Measurements from ENCODE around the gene MAD1L1.

DNA sequence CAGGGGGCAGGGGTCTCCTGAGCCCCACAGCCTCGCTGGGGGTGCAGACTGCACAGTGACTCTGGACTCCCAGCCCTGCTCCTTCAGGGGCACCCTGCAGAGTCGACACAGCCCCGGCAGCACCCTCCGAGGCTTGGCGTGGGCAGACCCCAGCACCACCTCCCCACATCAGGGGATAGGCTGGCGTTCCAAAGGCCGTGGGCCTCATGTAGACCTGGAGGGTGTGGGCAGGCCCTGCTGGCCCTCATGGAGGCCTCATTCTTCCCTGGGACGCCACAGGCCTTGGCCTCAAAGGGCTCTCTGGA lies 296.8 kb downstream of the MAD1L1 start:
- TF ChIP-seq, protein P1, sequence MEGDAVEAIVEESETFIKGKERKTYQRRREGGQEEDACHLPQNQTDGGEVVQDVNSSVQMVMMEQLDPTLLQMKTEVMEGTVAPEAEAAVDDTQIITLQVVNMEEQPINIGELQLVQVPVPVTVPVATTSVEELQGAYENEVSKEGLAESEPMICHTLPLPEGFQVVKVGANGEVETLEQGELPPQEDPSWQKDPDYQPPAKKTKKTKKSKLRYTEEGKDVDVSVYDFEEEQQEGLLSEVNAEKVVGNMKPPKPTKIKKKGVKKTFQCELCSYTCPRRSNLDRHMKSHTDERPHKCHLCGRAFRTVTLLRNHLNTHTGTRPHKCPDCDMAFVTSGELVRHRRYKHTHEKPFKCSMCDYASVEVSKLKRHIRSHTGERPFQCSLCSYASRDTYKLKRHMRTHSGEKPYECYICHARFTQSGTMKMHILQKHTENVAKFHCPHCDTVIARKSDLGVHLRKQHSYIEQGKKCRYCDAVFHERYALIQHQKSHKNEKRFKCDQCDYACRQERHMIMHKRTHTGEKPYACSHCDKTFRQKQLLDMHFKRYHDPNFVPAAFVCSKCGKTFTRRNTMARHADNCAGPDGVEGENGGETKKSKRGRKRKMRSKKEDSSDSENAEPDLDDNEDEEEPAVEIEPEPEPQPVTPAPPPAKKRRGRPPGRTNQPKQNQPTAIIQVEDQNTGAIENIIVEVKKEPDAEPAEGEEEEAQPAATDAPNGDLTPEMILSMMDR (tag by site-specific recombination; IDR thresholded peaks at IDR 0.05): no peak
- no peak for TF ChIP-seq ZBTB21 (tag by site-specific recombination; IDR thresholded peaks at IDR 0.05)
- no peak for TF ChIP-seq ZNF335 (tag by site-specific recombination; conservative IDR thresholded peaks at IDR 0.05)
- no peak for TF ChIP-seq ZNF214 (tag by site-specific recombination; IDR thresholded peaks at IDR 0.05; ENCODE audit: borderline replicate concordance)

Measured in HEK293 (cell line).